Measurements from ENCODE around the gene PFDN5. TPM values are rescaled to one million over a fixed set of nuclear protein-coding genes. Genes with fewer than 3 reads are reported as not detected.
"Not testable (repeated sequence)": the region's sequence is repeated elsewhere in the genome, so short reads cannot be mapped to it uniquely, and the experiment has no call there.

The PFDN5 gene
- total RNA-seq, 1 experiment from 2014 or later, result 340 TPM

- Histone ChIP-seq H3K4me3 (ENCODE audit: low read depth in 2 of 2, low read length in 2 of 2) (no peak overlapping the region), H3K27ac (ENCODE audit: low read length) (no peak overlapping the region), H3K27me3 (ENCODE audit: control insufficient read depth, insufficient read depth, low read length) (no peaks in the 10 kb centered on the region), H3K36me3 (ENCODE audit: control insufficient read depth, insufficient read depth, low read length) (peaks cover 8% of the 10 kb centered on the region), H3K9me3 (ENCODE audit: control insufficient read depth, insufficient read depth, low read depth, low read length) (no peaks in the 10 kb centered on the region), H3K4me1 (ENCODE audit: control insufficient read depth, insufficient read depth, low read length) (peaks cover 15% of the 10 kb centered on the region)
- ChIA-PET CTCF (interaction anchor here (0.6 to 1.0 kb wide), 2 partner anchors 26 to 129 kb away, joined by 3 to 7 read pairs; no protein-coding TSS in a partner anchor), POLR2A (no interaction called here)
- DNase-seq (ENCODE audit: low read depth, low spot score) (no peak), ATAC-seq (no peak)
- intact Hi-C loops (cut with micrococcal nuclease; ENCODE audit: unreplicated experiment), result no loop called here
- BruUV-seq (replicated peaks), result no TSS peak
- no peak for TF ChIP-seq SIN3A (IDR thresholded peaks at IDR 0.05; ENCODE audit: borderline replicate concordance, insufficient read depth, low read depth, low read length)
- TF ChIP-seq REST (IDR thresholded peaks at IDR 0.05; ENCODE audit: insufficient read depth in 1 of 2, low read depth in 2 of 2, low read length in 1 of 2), result no peak
- TF ChIP-seq POLR2AphosphoS5 (IDR thresholded peaks at IDR 0.05; ENCODE audit: low read depth, low read length), result no peak
- TF ChIP-seq TCF7L2 (IDR thresholded peaks at IDR 0.05; ENCODE audit: low read depth, low read length), result no peak
- TF ChIP-seq, protein P1, sequence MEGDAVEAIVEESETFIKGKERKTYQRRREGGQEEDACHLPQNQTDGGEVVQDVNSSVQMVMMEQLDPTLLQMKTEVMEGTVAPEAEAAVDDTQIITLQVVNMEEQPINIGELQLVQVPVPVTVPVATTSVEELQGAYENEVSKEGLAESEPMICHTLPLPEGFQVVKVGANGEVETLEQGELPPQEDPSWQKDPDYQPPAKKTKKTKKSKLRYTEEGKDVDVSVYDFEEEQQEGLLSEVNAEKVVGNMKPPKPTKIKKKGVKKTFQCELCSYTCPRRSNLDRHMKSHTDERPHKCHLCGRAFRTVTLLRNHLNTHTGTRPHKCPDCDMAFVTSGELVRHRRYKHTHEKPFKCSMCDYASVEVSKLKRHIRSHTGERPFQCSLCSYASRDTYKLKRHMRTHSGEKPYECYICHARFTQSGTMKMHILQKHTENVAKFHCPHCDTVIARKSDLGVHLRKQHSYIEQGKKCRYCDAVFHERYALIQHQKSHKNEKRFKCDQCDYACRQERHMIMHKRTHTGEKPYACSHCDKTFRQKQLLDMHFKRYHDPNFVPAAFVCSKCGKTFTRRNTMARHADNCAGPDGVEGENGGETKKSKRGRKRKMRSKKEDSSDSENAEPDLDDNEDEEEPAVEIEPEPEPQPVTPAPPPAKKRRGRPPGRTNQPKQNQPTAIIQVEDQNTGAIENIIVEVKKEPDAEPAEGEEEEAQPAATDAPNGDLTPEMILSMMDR (IDR thresholded peaks at IDR 0.05), result no peak
- in situ Hi-C loops (cut with HindIII; ENCODE audit: low pct_unique_long_range_greater_than_20kb, low sequenced_read_pairs), result no loop called here
Measured at GRCh38 chr12:53292426-53292825, 2.9 kb upstream of the PFDN5 start.

DNA sequence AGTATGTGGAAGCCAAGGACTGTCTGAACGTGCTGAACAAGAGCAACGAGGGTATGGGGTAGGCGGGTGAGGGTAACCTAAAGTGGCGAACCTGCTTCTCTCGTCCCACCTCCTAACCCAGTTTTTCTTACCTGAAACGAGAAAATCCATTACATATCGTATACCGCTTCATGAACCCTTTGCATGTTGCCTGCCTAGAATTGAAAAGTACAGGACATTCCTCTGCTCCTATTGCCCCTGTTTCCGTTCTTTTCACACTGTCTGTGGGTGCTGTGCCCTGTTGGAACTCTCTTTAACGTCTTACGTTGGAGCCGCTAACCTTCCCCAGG lies 513 bp downstream of the PFDN5 start:
- TF ChIP-seq, protein P1 (IDR thresholded peaks at IDR 0.05), result no peak
- TF ChIP-seq REST (IDR thresholded peaks at IDR 0.05; ENCODE audit: insufficient read depth in 1 of 2, low read depth in 2 of 2, low read length in 1 of 2) (no peak), TCF7L2 (IDR thresholded peaks at IDR 0.05; ENCODE audit: low read depth, low read length) (no peak), SIN3A (IDR thresholded peaks at IDR 0.05; ENCODE audit: borderline replicate concordance, insufficient read depth, low read depth, low read length) (no peak), POLR2AphosphoS5 (IDR thresholded peaks at IDR 0.05; ENCODE audit: low read depth, low read length) (no peak)
- no peak for ATAC-seq
- Histone ChIP-seq H3K27me3 (ENCODE audit: control insufficient read depth, insufficient read depth, low read length) (no peaks in the 10 kb centered on the region), H3K36me3 (ENCODE audit: control insufficient read depth, insufficient read depth, low read length) (peaks cover 3% of the 10 kb centered on the region; the same call in 1 of the 2 replicates), H3K4me1 (ENCODE audit: control insufficient read depth, insufficient read depth, low read length) (peaks cover 38% of the 10 kb centered on the region), H3K4me3 (ENCODE audit: low read depth in 2 of 2, low read length in 2 of 2) (peak overlapping the region; percentile 69 to 95), H3K27ac (ENCODE audit: low read length) (peak overlapping the region; percentile 95), H3K9me3 (ENCODE audit: control insufficient read depth, insufficient read depth, low read depth, low read length) (no peaks in the 10 kb centered on the region)
- no peak for DNase-seq (ENCODE audit: low read depth, low spot score)
- POLR2A ChIA-PET, result interaction anchor here (0.6 to 1.5 kb wide), 3 partner anchors 17 to 60 kb away, joined by 4 to 17 read pairs (median 6); partner anchors contain the start of gene AAAS
- CTCF ChIA-PET, result interaction anchor here (0.6 to 1.2 kb wide), 3 partner anchors 25 to 106 kb away, joined by 3 to 5 read pairs (median 4); partner anchors contain the start of gene AAAS
- in situ Hi-C loops (cut with HindIII; ENCODE audit: low pct_unique_long_range_greater_than_20kb, low sequenced_read_pairs) (no loop called here), intact Hi-C loops (cut with micrococcal nuclease; ENCODE audit: unreplicated experiment) (no loop called here)
- TSS peak; percentile 85 for BruUV-seq (replicated peaks)

GRCh38 chr12:53297106-53297505 lies 1.8 kb downstream of the PFDN5 start:
- ATAC-seq; BruUV-seq (replicated peaks); H3K9me3 ChIP-seq (ENCODE audit: control insufficient read depth, insufficient read depth, low read depth, low read length); intact Hi-C loops (cut with micrococcal nuclease; ENCODE audit: unreplicated experiment); DNase-seq (ENCODE audit: low read depth, low spot score); in situ Hi-C loops (cut with HindIII; ENCODE audit: low pct_unique_long_range_greater_than_20kb, low sequenced_read_pairs); H3K36me3 ChIP-seq (ENCODE audit: control insufficient read depth, insufficient read depth, low read length); H3K4me3 ChIP-seq (ENCODE audit: low read depth in 2 of 2, low read length in 2 of 2); H3K27me3 ChIP-seq (ENCODE audit: control insufficient read depth, insufficient read depth, low read length): not testable (repeated sequence)
- Histone ChIP-seq H3K27ac (ENCODE audit: low read length) (0 out of 2 replicates have a peak overlapping the region, but pooled peaks have one; percentile 95), H3K4me1 (ENCODE audit: control insufficient read depth, insufficient read depth, low read length) (peaks cover 38% of the 10 kb centered on the region)
- ChIA-PET CTCF (interaction anchor here (1.2 kb wide), 1 partner anchor 24 kb away, joined by 3 read pairs; the partner anchor contains the start of gene AAAS), POLR2A (interaction anchor here (0.5 kb wide), 1 partner anchor 23 kb away, joined by 6 read pairs; no protein-coding TSS in a partner anchor)

Measured in Panc1 (cell line).